GM21526 (cell line): ENCODE measurements around the gene PTPRN2.
"Not testable (repeated sequence)": the region's sequence is repeated elsewhere in the genome, so short reads cannot be mapped to it uniquely, and the experiment has no call there.

Experiments
- ATAC-seq: cut with Tn5 transposase; IDR thresholded peaks from one replicate; pipeline ENCODE4 v1.9.1; 2021; ENCODE audit warnings: moderate library complexity; ENCODE audit not compliant: unreplicated experiment, low FRiP score

PTPRN2 gene

DNA sequence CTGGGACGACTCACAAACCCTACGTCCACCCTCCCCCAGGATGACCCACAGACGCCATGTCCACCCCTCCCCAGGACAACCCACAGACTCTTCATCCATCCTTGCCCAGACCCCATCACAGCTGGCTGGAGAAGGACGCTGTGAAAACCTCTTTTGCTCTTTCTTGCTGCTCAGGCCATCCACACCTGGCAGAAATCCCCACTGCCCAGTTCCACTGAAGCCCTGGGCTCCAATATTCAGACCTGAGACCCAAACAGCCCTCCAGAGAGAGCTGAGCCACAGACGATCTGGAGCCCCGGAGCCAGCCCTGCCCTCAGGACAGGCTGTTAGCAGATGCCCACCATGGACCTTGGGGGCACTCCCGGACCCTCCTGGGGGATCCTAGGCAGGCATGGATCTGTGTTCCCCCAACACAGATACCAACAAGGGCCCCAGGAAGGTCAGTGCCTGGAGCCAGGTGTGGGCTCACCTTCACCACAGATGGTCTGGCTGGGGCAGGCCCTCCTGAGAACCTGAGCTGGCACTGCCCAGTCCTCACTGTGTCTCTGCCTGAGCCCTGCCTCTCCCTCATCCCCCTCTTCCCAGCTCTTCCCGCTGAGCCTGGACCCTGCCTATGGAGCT is 226.2 kb downstream of the PTPRN2 start:
- no peak for ATAC-seq

DNA sequence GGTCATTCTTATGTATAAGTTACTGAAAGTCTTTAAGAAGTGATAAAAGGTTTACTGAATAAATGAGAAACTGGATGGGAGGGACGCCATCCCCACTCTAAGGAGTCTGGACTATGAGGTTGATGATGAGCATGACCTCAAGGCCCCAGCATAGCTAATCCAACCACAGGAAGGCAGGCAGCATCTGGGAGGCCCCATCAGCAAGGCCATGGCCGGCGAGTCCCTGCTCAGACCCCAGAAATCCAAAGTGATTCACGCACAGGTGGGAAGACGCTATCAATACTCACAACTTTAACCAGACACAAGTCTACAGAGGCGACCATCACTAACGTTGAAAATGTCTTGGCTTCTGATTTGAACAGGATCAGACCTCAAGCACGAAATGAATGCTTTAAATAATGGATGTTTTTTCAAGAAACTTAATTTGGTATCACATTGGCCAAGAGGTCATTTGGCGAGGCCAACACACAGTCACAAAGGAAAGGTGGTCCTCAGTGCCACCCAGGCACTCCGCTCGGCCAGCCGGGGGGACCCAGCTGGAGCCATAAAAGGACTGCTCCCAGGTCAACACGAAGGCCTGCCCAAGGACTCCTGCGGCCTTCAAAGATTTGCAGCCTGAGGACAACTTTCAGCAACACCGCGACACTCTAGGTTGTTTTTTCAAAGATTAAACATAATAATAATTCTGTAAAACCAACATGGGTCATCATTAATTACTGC is 228.5 kb downstream of the PTPRN2 start:
- no peak for ATAC-seq

DNA sequence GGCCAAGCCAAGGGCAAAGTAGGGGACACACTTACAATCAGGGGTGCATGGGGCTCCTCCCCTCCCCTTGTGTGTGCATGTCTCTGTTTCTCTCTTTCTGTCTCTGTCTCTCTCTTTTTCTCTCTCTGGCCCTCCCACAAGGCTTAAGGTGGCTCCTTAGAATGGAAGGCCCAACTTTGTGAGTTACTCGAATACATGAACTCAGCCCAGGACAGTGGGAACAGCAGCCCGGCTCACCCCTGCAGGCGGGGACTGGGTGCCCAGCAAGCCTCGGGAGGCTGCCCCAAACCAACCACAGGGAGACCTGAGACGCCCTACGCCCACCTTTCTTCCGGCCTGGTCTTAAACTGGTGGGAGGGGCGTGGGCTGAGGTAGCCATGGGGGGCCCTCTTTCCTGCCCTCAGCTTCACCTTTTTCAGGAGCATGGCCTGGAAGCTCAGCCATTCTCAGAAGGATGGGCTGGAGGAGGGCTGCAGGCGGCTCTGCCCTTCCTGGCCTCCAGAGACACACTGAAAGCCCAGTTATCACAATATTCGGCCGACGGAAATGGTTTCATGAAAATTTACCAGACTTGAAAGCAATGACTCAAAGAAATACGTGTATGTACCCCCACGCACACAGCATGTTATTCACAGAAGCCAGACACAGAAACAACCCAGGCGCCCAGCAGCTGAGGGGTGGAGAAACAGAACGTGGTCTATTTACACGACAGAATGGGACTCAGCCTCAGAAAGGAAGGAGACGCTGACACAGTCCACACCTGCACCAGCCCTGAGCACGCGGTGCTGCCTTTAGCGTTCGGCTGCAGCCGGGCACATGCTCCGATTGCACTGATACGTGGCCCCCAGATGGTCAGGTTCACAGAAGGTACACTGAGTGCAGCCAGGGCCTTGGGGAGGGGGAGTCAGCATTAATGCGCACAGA is 229.5 kb downstream of the PTPRN2 start:
- no peak for ATAC-seq

DNA sequence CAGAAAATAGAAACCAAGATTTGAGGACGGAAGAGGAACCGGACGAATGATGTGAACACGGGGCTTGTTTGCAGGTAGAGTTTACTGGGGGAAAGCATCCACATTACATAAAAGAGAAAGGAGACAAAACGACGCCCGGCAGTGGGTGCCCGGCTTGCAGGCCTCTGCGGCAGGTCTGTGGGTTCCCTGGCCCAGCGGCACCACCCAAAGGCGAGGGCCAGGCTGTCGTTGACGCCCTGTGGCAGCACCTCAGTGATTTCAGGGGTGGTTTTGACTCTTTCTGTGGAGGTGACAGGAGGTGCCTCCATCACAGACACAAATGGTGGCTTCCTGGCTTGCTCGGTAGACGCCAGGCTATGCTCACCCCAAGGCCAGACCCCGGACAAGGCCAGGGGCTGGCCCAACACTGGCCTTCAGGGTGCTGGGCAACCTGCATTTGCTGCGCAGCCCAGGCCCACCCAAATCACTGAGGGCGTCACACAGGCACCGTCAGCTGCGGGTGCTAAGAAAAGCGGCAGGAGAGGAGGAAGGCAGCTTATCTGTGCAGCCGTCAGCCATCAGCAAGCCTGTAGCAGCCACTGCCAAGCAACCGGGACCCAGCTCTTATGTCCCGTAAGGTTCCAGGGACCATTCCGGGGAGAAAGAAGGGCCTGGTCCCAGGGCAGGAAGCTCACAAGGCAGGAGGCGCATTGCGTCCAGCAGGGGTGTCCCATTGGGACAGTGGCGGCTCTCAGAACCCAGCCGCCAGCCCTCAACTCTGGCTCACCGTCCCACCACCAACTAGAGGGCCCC is 230.3 kb downstream of the PTPRN2 start:
- ATAC-seq, result no peak

DNA sequence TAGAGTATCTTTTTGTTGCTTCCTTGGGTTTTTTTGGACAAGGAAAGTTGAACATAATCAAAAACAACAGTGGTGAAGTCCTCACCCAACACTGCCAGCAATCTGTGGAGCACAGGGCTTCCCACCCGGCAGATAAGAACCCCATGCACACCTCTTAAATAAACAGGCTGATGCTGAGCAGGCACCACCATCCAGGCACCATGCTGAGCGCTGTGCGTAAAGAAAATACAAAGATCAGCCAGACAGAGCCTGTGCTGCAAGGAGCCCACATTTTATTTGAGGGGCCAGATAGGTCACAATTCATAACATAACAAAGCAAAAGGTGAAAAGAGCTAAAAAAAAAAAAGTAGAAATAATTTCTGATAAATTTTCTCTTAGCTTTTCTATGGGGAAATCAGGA is 231.2 kb downstream of the PTPRN2 start:
- ATAC-seq, result no peak

DNA sequence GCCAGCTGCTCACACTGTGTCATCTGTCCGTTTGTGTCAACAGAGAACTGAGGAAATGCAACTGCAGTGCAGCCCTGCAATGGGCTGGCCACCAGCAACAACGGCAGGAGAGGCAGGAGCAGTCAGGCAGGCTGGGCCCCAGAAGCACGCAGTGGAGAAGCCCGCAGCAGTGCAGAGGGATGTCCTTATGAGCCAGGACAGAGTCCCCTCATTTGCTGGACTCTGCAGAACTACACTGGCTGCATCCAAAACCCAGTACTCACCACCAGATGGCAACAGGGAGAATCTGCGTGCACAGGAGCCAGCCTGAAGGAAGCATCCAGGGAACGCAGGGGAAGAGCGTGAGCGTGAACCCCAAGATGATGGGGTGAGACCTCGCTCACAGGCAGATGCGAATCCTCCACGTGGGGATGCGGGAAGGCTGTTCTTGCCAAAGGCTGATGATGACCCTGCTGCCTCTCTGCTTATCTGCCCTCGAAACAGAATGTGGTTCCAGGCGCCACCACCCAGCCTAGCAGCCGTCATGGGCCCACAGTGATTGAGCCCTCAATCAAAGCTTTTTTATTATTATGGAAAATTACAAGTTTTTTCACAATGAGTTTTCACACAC is 232.1 kb downstream of the PTPRN2 start:
- no peak for ATAC-seq

DNA sequence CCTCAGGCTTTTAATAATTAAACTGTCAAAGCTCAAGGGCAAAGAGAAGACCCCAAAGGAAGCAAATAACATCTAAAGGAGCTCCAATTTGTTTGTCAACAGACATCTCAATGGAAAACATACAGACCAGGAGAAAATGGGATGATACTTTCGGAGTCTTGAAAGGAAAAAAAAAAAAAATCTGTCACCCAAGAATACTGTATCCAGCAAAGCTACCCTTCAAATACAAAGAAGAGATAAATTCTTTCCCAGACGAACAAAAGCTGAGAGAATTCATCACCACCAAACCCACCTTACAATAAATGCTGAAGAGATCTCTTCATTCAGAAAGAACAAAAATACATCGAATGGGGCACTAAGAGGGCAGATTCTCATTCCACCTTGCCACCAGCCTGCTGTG is 232.8 kb downstream of the PTPRN2 start:
- ATAC-seq, result no peak

DNA sequence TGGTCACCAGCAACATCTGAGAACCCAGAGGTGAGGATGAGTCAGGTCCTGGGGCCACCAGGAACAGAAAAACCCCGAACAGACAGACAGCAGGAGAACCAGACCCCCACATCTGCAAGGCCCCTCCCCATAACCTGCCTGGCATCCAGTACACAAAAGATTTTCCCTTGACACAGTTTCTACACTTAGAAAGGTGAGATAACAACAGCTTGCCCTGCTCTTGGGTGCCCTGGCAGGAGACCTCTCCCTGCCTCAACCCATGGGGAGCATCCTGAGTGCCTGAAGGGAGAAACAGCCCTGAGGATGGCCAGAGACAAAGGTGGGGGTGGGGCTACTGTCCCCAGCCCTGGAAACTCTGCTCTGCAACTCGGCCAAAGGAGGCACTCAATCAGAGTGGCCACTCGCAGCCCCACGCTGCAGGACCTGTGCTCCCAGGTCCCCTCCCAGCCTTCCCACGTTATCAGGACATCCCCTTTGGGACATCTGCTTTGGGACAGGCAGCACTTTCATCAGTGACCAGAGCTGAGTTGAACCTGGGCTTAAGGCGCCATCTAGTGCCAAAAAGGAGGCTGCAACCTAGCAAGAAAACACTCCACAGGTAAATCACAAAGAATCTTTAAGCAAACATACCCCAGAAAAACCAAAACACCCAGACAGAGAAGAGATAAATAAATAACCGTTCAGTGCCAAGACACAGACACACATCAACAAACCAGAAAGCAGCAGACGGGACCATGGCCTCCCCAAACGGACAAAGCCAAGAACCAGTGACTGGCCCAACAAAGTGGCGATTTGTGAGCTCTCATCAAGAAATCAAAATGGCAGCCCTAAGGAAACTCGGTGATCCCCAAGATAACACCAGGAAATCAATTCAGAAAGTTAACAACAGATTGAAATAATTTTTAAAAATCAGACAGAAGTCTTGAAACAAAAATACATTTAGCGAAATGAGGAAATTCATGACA is 233.7 kb downstream of the PTPRN2 start:
- ATAC-seq, result no peak

DNA sequence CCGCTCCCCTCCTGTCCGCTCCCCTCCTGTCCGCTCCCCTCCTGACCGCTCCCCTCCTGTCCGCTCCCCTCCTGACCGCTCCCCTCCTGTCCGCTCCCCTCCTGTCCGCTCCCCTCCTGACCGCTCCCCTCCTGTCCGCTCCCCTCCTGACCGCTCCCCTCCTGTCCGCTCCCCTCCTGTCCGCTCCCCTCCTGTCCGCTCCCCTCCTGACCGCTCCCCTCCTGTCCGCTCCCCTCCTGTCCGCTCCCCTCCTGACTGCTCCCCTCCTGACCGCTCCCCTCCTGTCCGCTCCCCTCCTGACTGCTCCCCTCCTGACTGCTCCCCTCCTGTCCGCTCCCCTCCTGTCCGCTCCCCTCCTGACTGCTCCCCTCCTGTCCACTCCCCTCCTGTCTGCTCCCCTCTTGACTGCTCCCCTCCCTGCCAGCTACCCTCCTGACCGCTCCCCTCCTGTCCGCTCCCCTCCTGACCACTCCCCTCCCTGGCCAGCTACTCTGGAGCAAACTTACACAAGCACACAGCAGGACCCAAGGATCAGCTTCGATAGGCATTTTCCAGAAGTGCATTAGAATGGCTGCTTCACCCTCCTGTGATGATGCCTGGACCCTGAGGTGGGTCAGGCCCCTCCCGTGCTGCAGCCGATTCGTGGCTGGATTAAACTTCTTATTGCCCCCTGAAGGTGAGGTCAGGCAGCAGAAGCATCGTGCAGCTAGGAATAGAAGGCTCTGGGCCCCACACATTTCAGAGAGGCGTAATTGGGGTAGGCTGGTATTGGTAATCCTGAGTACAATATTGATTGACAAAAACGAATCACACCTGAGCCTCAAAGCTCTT is 235.5 kb downstream of the PTPRN2 start:
- ATAC-seq, result not testable (repeated sequence)

DNA sequence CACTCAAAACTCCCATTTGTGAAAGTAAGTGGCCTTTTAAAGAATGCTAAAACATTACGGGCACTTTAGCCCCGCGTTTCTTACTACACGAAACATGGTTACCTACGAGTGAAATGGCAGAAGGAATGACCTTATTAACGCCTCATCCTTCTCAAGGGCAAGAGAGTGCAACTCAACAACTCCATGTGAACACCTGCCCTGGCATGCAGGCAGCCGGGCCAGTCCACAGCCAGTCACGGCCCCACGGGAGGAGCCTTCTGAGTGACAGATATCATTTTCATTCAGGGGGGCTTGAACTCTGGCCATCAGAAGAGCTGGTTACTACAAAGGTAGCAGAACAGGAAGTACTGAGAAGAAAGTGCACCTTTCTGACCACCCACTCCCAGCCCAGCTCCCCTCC is 236.1 kb downstream of the PTPRN2 start:
- no peak for ATAC-seq

DNA sequence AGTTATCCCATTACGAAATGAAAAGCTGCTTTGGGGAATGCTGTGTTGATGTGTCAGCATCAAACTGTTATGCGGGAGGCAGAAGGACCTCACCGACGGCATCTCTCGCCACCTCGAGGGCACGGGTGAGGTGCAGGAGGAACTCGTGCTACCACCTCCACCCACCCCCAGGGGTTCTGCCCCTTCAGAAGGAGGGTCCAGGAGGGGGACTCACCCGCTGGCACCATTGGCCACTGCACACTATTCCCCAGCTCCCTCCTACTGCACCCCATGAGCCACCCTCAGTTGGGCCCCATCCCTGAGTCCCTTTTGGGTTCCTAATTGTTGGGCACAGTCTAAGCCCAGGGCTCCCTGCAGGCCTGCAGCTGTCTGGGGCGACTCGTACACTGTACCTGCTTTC is 236.6 kb downstream of the PTPRN2 start:
- no peak for ATAC-seq

DNA sequence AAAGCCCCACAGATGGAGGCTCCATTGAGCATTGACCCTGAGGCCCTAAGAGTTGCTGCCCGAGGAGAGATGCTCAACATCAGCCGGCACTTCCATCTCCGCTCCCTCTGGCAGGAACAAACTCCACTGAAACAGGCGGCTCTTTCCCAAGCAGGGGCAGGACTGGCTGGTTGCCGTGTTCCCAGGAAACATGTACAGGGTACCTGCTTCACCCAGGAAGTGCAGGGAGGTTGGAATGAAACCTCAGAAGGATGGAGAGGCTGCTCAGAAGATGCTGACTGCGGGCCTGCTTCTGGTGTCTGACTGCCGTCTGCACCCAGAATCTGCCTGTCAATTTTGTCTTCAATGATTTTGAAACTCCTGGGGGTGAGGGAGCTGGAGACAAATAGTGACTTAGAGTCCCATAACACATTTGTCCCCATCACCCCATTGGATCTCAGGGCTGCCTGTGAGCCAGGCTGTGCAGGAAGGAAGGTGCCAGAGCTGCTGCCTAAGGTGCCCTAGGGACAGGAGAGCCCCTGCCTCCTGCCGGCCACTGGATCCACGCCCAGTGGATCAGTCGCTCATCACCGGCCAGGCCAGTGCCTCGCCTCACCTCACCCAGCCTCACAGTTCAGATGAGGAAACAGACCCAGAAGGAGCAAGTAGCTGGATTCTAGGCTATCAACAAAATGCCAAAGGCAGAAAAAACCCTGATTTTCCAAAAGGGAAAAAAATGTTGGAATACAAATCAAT is 237.3 kb downstream of the PTPRN2 start:
- no peak for ATAC-seq

DNA sequence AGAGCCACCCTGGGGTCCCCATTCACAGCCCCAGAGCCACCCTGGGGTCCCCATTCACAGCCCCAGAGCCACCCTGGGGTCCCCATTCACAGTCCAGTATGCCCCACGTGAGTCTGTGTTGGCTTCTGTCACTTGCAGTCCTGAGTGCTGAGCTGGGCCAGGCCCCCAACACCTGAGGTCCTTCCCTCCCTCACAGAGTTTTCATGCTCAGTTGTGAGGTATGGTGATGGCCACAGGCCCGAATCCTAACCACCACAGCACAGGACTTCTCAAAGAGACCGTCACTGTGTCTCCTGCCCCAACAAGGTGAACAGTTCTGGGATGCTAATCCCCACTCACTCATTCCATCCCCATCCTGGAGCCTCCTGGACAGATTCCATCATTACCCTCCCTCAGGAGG is 239.2 kb downstream of the PTPRN2 start:
- no peak for ATAC-seq

DNA sequence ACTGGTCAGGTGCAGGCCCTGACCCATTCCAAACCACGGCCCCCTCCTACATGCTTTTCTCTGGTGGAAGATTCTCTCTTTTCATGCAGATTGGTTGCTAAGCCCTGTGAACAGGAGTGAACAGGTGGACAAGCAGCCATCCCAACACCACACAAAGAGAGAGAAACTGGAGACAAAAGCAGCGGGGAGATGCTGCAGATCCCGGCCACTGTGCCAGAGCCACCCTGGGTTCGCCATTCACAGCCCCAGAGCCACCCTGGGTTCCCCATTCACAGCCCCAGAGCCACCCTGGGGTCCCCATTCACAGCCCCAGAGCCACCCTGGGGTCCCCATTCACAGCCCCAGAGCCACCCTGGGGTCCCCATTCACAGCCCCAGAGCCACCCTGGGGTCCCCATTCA is 239.6 kb downstream of the PTPRN2 start:
- not testable (repeated sequence) for ATAC-seq

DNA sequence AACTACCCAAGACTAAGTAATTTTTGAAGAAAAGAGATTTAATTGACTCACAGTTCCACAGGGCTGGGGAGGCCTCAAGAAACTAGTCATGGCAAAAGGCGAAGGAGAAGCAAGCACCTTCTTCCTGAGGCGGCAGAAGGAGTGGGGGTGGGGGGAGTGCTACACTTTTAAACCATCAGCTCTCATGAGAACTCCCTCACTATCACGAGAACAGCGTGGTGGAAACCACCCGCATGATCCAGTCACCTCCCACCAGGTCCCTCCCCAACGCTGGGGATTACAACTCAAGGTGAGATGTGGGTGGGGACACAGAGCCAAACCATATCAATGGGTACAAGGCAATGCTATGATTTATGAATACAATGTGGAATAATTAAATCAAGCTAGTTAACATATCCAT is 241.9 kb downstream of the PTPRN2 start:
- no peak for ATAC-seq

DNA sequence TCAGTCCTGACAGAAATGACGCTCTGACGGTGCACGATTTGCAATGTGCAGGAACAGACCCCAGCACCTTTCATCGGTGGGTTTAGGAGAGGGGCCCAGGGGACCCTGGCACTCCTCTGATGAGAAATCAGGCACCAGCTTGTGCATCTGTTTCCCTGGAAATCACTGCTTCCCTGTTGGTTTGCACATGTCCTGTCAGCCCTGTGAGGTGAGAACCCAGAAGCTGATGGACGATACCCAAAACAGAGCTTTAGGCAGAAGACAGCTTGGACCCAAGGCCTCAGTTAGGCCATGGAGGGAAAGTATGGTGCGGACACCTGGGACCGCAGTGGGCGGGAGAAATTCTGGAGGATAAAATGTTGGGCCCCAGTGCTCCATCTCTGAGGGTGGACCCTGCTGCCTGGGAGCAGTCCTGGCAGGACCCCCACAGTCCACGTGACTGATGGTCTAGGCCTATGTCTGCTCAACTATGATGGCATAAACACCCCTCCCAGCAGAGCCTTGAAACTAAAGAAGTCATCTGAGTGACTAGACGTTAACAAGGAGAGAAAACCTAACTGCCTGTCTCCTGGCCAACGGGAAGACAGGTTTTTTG is 242.8 kb downstream of the PTPRN2 start:
- no peak for ATAC-seq

DNA sequence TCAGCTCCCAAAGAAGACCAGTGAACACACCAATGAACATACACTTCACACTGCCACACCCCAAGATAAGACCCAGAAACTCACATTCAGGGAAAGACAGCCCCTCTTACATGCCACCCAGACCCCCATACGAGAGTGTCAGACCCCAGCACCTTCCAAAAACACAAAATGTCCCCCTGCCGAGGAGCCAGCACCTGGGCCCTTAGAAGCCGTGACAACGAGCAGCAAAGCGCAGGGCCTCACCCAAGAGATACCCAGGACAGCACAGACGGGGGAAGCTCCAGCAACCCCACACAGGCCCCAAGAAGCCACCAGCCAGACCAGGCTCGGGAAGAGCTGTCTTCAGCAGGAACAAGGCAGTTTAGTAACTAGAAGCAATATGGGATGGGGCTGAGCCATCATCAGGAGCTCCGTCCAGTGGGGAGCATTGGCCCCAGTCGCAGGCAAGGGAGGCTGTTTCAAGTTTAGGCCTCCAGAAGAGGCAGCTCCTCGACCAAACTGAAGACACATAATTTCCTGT is 243.6 kb downstream of the PTPRN2 start:
- ATAC-seq, result no peak
